ENCODE data around the gene MARK1. TPM values are rescaled to one million over a fixed set of nuclear protein-coding genes. Genes with fewer than 3 reads are reported as not detected.

Gene MARK1
- total and polyA plus RNA-seq, 2 donors (not counting 1 experiment from before 2014, with no cell fraction given), result 0.52 to 3.8 TPM

GRCh38 chr1:220563564-220563963 lies 35.6 kb downstream of the MARK1 start:
- ChIA-PET CTCF (no interaction called here), POLR2A (no interaction called here)
- no peak overlapping the region for H3K4me3 ChIP-seq (ENCODE audit: control extremely low read depth in 1 of 5, extremely low read depth in 1 of 5, insufficient read depth in 1 of 5, low read depth in 2 of 5, low read length in 4 of 5)
- WGBS (ENCODE audit: insufficient coverage), result no CpG with 5 or more reads among the region's 1 CpG
- H3K36me3 ChIP-seq (replicated peaks in 1 of 2; ENCODE audit: control extremely low read depth in 1 of 2, control insufficient read depth in 1 of 2, extremely low read depth in 1 of 2, insufficient read depth in 2 of 2, low read length in 1 of 2), result no peaks in the 10 kb centered on the region
- H3K9ac ChIP-seq (ENCODE audit: low read length), result no peak overlapping the region
- Mint-ChIP-seq H3K9me3 (ENCODE audit: insufficient read depth) (no peaks in the 10 kb centered on the region), H3K4me3 (no peak overlapping the region), H3K27me3 (no peaks in the 10 kb centered on the region), H3K4me1 (no peaks in the 10 kb centered on the region), H3K27ac (no peak overlapping the region)
- ATAC-seq (ENCODE audit: low read depth), result no peak
- intact Hi-C loops (cut with micrococcal nuclease), result no loop called here
- H3K27ac ChIP-seq (ENCODE audit: low read length in 2 of 2), result no peak overlapping the region
- no peak for DNase-seq
- no peak overlapping the region for H3K4me2 ChIP-seq (replicated peaks; ENCODE audit: low read depth, low read length, poor library complexity, severe bottlenecking)
- H3K79me2 ChIP-seq (ENCODE audit: control insufficient read depth, insufficient read depth, low read length), result no peaks in the 10 kb centered on the region
- TF ChIP-seq, protein P1, sequence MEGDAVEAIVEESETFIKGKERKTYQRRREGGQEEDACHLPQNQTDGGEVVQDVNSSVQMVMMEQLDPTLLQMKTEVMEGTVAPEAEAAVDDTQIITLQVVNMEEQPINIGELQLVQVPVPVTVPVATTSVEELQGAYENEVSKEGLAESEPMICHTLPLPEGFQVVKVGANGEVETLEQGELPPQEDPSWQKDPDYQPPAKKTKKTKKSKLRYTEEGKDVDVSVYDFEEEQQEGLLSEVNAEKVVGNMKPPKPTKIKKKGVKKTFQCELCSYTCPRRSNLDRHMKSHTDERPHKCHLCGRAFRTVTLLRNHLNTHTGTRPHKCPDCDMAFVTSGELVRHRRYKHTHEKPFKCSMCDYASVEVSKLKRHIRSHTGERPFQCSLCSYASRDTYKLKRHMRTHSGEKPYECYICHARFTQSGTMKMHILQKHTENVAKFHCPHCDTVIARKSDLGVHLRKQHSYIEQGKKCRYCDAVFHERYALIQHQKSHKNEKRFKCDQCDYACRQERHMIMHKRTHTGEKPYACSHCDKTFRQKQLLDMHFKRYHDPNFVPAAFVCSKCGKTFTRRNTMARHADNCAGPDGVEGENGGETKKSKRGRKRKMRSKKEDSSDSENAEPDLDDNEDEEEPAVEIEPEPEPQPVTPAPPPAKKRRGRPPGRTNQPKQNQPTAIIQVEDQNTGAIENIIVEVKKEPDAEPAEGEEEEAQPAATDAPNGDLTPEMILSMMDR (IDR thresholded peaks at IDR 0.05), result no peak
- no peak for TF ChIP-seq EZH2 (IDR thresholded peaks at IDR 0.05; ENCODE audit: borderline replicate concordance, insufficient read depth, low read depth, low read length, poor library complexity, severe bottlenecking)
- H4K20me1 ChIP-seq (ENCODE audit: control insufficient read depth, insufficient read depth, low read length, poor library complexity, severe bottlenecking), result no peaks in the 10 kb centered on the region
- H3K4me1 ChIP-seq (ENCODE audit: control insufficient read depth in 2 of 2, insufficient read depth in 2 of 2, low read length in 2 of 2), result no peaks in the 10 kb centered on the region
- H2AFZ ChIP-seq (ENCODE audit: insufficient read depth, low read depth, low read length, poor library complexity, severe bottlenecking), result no peak overlapping the region
- no peaks in the 10 kb centered on the region for H3K9me3 ChIP-seq (ENCODE audit: control extremely low read depth in 1 of 3, control insufficient read depth in 2 of 3, insufficient read depth in 1 of 3, low read length in 2 of 3)
- H3K27me3 ChIP-seq (replicated peaks in 1 of 4; ENCODE audit: control extremely low read depth in 1 of 4, control insufficient read depth in 3 of 4, insufficient read depth in 4 of 4, low read length in 3 of 4), result peaks cover 0 to under 1% (median 0%) of the 10 kb centered on the region in 4 experiments

- no peaks in the 10 kb centered on the region for H3K27me3 Mint-ChIP-seq
- Histone ChIP-seq H4K20me1 (ENCODE audit: control insufficient read depth, insufficient read depth, low read length, poor library complexity, severe bottlenecking) (no peaks in the 10 kb centered on the region), H3K4me1 (ENCODE audit: control insufficient read depth in 2 of 2, insufficient read depth in 2 of 2, low read length in 2 of 2) (no peaks in the 10 kb centered on the region), H3K9me3 (ENCODE audit: control extremely low read depth in 1 of 3, control insufficient read depth in 2 of 3, insufficient read depth in 1 of 3, low read length in 2 of 3) (no peaks in the 10 kb centered on the region), H3K36me3 (replicated peaks in 1 of 2; ENCODE audit: control extremely low read depth in 1 of 2, control insufficient read depth in 1 of 2, extremely low read depth in 1 of 2, insufficient read depth in 2 of 2, low read length in 1 of 2) (no peaks in the 10 kb centered on the region), H3K9ac (ENCODE audit: low read length) (no peak overlapping the region), H3K4me3 (ENCODE audit: control extremely low read depth in 1 of 5, extremely low read depth in 1 of 5, insufficient read depth in 1 of 5, low read depth in 2 of 5, low read length in 4 of 5) (no peak overlapping the region), H3K79me2 (ENCODE audit: control insufficient read depth, insufficient read depth, low read length) (no peaks in the 10 kb centered on the region), H3K27me3 (replicated peaks in 1 of 4; ENCODE audit: control extremely low read depth in 1 of 4, control insufficient read depth in 3 of 4, insufficient read depth in 4 of 4, low read length in 3 of 4) (peaks cover 0 to 4% (median 0%) of the 10 kb centered on the region in 4 experiments), H3K4me2 (replicated peaks; ENCODE audit: low read depth, low read length, poor library complexity, severe bottlenecking) (no peak overlapping the region), H2AFZ (ENCODE audit: insufficient read depth, low read depth, low read length, poor library complexity, severe bottlenecking) (no peak overlapping the region), H3K27ac (ENCODE audit: low read length in 2 of 2) (no peak overlapping the region)
- DNase-seq, result no peak
- TF ChIP-seq, protein P1 (IDR thresholded peaks at IDR 0.05), result no peak
- TF ChIP-seq EZH2 (IDR thresholded peaks at IDR 0.05; ENCODE audit: borderline replicate concordance, insufficient read depth, low read depth, low read length, poor library complexity, severe bottlenecking), result no peak
- CTCF ChIA-PET, result no interaction called here
- POLR2A ChIA-PET, result no interaction called here
- intact Hi-C loops (cut with micrococcal nuclease), result no loop called here
- no peak overlapping the region for H3K4me3 Mint-ChIP-seq
- 83% methylated on average over 1 of the region's 3 CpGs for WGBS (ENCODE audit: insufficient coverage)
- H3K4me1 Mint-ChIP-seq, result no peaks in the 10 kb centered on the region
- ATAC-seq (ENCODE audit: low read depth), result no peak
- no peaks in the 10 kb centered on the region for H3K9me3 Mint-ChIP-seq (ENCODE audit: insufficient read depth)
- H3K27ac Mint-ChIP-seq, result no peak overlapping the region
Measured at GRCh38 chr1:220564216-220564615, 36.3 kb downstream of the MARK1 start.

Data from B cell (primary cell).